ENCODE results near the gene DUXB. TPM values are rescaled to one million over a fixed set of nuclear protein-coding genes. Genes with fewer than 3 reads are reported as not detected.

Gene DUXB
- total and polyA plus RNA-seq, 2 of the 13 experiments (the other 11 are each of a cell fraction or from before 2014, with no cell fraction given), result not detected

- Histone ChIP-seq H2AFZ (ENCODE audit: low read length) (no peak overlapping the region), H3K79me2 (ENCODE audit: insufficient read depth, low read length) (no peaks in the 10 kb centered on the region), H3K9ac (ENCODE audit: insufficient read depth, low read depth, low read length) (no peak overlapping the region), H3K27me3 (ENCODE audit: control insufficient read depth in 1 of 2, insufficient read depth in 2 of 2, low read length in 2 of 2) (no peaks in the 10 kb centered on the region; a peak in 1 of 5 replicates), H3K4me1 (ENCODE audit: insufficient read depth, low read length) (no peaks in the 10 kb centered on the region), H3K36me3 (replicated peaks in 1 of 2; ENCODE audit: control insufficient read depth in 1 of 2, insufficient read depth in 2 of 2, low read length in 2 of 2) (no peaks in the 10 kb centered on the region), H3K4me2 (ENCODE audit: low read depth, low read length) (no peak overlapping the region), H3K9me3 (ENCODE audit: low read length) (no peaks in the 10 kb centered on the region), H4K20me1 (ENCODE audit: insufficient read depth, low read length) (no peaks in the 10 kb centered on the region), H3K27ac (ENCODE audit: extremely low read length, insufficient read depth, low read length) (no peak overlapping the region), H3K4me3 (replicated peaks in 1 of 3; ENCODE audit: insufficient read depth in 1 of 3, low read depth in 2 of 3, low read length in 3 of 3) (no peak overlapping the region)
- WGBS (ENCODE audit: low lambda C conversion rate), result 6% methylated on average over 2 of the region's 2 CpGs
- intact Hi-C loops (cut with micrococcal nuclease; ENCODE audit: unreplicated experiment) (no loop called here), in situ Hi-C loops (cut with HindIII; ENCODE audit: extremely low pct_ligation_motif_present, low pct_unique_long_range_greater_than_20kb) (no loop called here)
- TF ChIP-seq ZFP36 (IDR thresholded peaks at IDR 0.05; ENCODE audit: borderline replicate concordance, low read depth, low read length, partially characterized antibody) (no peak), ZNF264 (CRISPR knock-in tag; IDR thresholded peaks at IDR 0.05) (0 out of 2 replicates have a peak, but pooled peaks have one; percentile 52)
- ATAC-seq, result no peak
- BruUV-seq (replicated peaks), result no TSS peak
- DNase-seq (ENCODE audit: low spot score), result peak; percentile 44
- peak; percentile 18 for FAIRE-seq
- CTCF ChIA-PET (ENCODE audit: low intra/inter-chr PET ratio, low total read pairs), result no interaction called here
- POLR2A ChIA-PET, result no interaction called here
Measured at GRCh38 chr16:75702242-75702641, 981 bp upstream of the DUXB start.

- WGBS (ENCODE audit: low lambda C conversion rate), result 34% methylated on average over 5 of the region's 5 CpGs
- Histone ChIP-seq H4K20me1 (ENCODE audit: insufficient read depth, low read length) (no peaks in the 10 kb centered on the region), H3K9me3 (ENCODE audit: low read length) (no peaks in the 10 kb centered on the region), H3K79me2 (ENCODE audit: insufficient read depth, low read length) (no peaks in the 10 kb centered on the region), H3K27ac (ENCODE audit: extremely low read length, insufficient read depth, low read length) (no peak overlapping the region), H2AFZ (ENCODE audit: low read length) (no peak overlapping the region), H3K36me3 (replicated peaks in 1 of 2; ENCODE audit: control insufficient read depth in 1 of 2, insufficient read depth in 2 of 2, low read length in 2 of 2) (no peaks in the 10 kb centered on the region), H3K4me1 (ENCODE audit: insufficient read depth, low read length) (no peaks in the 10 kb centered on the region), H3K27me3 (ENCODE audit: control insufficient read depth in 1 of 2, insufficient read depth in 2 of 2, low read length in 2 of 2) (no peaks in the 10 kb centered on the region), H3K9ac (ENCODE audit: insufficient read depth, low read depth, low read length) (no peak overlapping the region), H3K4me3 (replicated peaks in 1 of 3; ENCODE audit: insufficient read depth in 1 of 3, low read depth in 2 of 3, low read length in 3 of 3) (no peak overlapping the region), H3K4me2 (ENCODE audit: low read depth, low read length) (no peak overlapping the region)
- no peak for DNase-seq (ENCODE audit: low spot score)
- no peak for FAIRE-seq
- BruUV-seq (replicated peaks), result no TSS peak
- intact Hi-C loops (cut with micrococcal nuclease; ENCODE audit: unreplicated experiment) (no loop called here), in situ Hi-C loops (cut with HindIII; ENCODE audit: extremely low pct_ligation_motif_present, low pct_unique_long_range_greater_than_20kb) (no loop called here)
- ChIA-PET CTCF (ENCODE audit: low intra/inter-chr PET ratio, low total read pairs) (no interaction called here), POLR2A (no interaction called here)
- TF ChIP-seq U2AF1 (optimal IDR thresholded peaks at IDR 0.05; ENCODE audit: low read depth, low read length), result no peak
- ATAC-seq, result no peak
Measured at GRCh38 chr16:75697571-75697970, 3.7 kb downstream of the DUXB start.
